Karpas-422 (cell line): ENCODE measurements around the gene SYP. TPM values are rescaled to one million over a fixed set of nuclear protein-coding genes. Genes with fewer than 3 reads are reported as not detected.

Source experiments
- DNase-seq: peaks from one replicate; pipeline ENCODE4 v3.0.0-alpha.2; 2015
- H2AFZ ChIP-seq: fragments of 200-600 bp; sonication (generic); 2 replicates; pipeline ENCODE4 v1.6.1; 2014; ENCODE audit warnings: antibody characterized with exemption, low read length, mixed read lengths
- H3K27ac ChIP-seq: fragments of 200-600 bp; sonication (generic); 2 replicates; pipeline ENCODE4 v1.5.1; 2014; ENCODE audit warnings: mild to moderate bottlenecking, low read length, moderate library complexity
- H3K27me3 ChIP-seq: fragments of 200-600 bp; sonication (generic); 2 replicates; pipeline ENCODE4 v1.6.1; 2014; ENCODE audit warnings: low read length, mixed read lengths
- H3K36me3 ChIP-seq: fragments of 200-600 bp; sonication (generic); 2 replicates; pipeline ENCODE4 v1.6.1; 2014; ENCODE audit warnings: low read length, mixed read lengths; ENCODE audit not compliant: insufficient read depth
- H3K4me1 ChIP-seq: fragments of 200-600 bp; sonication (generic); 2 replicates; pipeline ENCODE4 v1.6.1; 2014; ENCODE audit warnings: mild to moderate bottlenecking, low read length, mixed read lengths
- H3K4me2 ChIP-seq: fragments of 200-600 bp; sonication (generic); 2 replicates; pipeline ENCODE4 v1.6.1; 2014; ENCODE audit warnings: low read length, low read depth, mild to moderate bottlenecking; ENCODE audit not compliant: poor library complexity, severe bottlenecking
- H3K4me3 ChIP-seq: fragments of 200-600 bp; sonication (generic); 2 replicates; pipeline ENCODE4 v1.5.1; 2014; ENCODE audit warnings: mild to moderate bottlenecking, antibody characterized with exemption, low read length, mixed read lengths
- H3K79me2 ChIP-seq: fragments of 200-600 bp; sonication (generic); 2 replicates; pipeline ENCODE4 v1.6.1; 2014; ENCODE audit warnings: mild to moderate bottlenecking, low read length, mixed read lengths
- H3K9ac ChIP-seq: fragments of 200-600 bp; sonication (generic); 2 replicates; pipeline ENCODE4 v1.6.0; 2014; ENCODE audit warnings: low read length
- H3K9me2 ChIP-seq: fragments of 200-600 bp; sonication (generic), shearing (Covaris generic); replicated peaks from 2 replicates; pipeline ENCODE4 v1.6.0; 2014; ENCODE audit warnings: mild to moderate bottlenecking, low read length, moderate library complexity; ENCODE audit not compliant: insufficient read depth
- H3K9me3 ChIP-seq: fragments of 300-700, 200-600 bp; sonication (generic); 2 replicates; pipeline ENCODE4 v1.6.1; 2014; ENCODE audit warnings: low read length, mixed read lengths
- H4K20me1 ChIP-seq: fragments of 200-600 bp; sonication (generic); 2 replicates; pipeline ENCODE4 v1.6.1; 2014; ENCODE audit warnings: mild to moderate bottlenecking, antibody characterized with exemption, low read length, low read depth; ENCODE audit not compliant: insufficient read depth
- total RNA-seq: library from RNA; depleted of rRNA; stranded (reverse); fragments of >200 nt; shearing (Covaris generic); gene quantifications from 2 replicates; pipeline ENCODE4 v1.2.3, GENCODE V29; 2014; ENCODE audit warnings: low replicate concordance

SYP gene
- total RNA-seq, 1 experiment from 2014 or later, result 0.86 TPM

- Histone ChIP-seq H4K20me1 (no peaks in the 10 kb centered on the region; the same call in 1 of the 2 replicates), H3K27me3 (no peaks in the 10 kb centered on the region), H3K9me3 (no peaks in the 10 kb centered on the region), H3K79me2 (peaks cover 17% of the 10 kb centered on the region), H3K9ac (peak within 1 kb of the TSS; percentile 82), H3K4me2 (peak within 1 kb of the TSS; percentile 87), H3K4me1 (peaks cover 26% of the 10 kb centered on the region), H3K36me3 (peaks cover 3% of the 10 kb centered on the region; the same call in 1 of the 2 replicates), H3K9me2 (no peaks in the 10 kb centered on the region), H2AFZ (peak within 1 kb of the TSS; percentile 58; the same call in 1 of the 2 replicates), H3K4me3 (peak within 1 kb of the TSS; percentile 78), H3K27ac (peak within 1 kb of the TSS; percentile 58)
- DNase-seq, result peak; percentile 92
These were observed 13.6 kb downstream of the SYP start, which contains the start of gene PRICKLE3 for GRCh38 chrX:49186125-49187027. Gene PRICKLE3, minus strand, starts transcription at chrX:49186373. Its CDS starts 76 bp downstream, at chrX:49186297.

DNA sequence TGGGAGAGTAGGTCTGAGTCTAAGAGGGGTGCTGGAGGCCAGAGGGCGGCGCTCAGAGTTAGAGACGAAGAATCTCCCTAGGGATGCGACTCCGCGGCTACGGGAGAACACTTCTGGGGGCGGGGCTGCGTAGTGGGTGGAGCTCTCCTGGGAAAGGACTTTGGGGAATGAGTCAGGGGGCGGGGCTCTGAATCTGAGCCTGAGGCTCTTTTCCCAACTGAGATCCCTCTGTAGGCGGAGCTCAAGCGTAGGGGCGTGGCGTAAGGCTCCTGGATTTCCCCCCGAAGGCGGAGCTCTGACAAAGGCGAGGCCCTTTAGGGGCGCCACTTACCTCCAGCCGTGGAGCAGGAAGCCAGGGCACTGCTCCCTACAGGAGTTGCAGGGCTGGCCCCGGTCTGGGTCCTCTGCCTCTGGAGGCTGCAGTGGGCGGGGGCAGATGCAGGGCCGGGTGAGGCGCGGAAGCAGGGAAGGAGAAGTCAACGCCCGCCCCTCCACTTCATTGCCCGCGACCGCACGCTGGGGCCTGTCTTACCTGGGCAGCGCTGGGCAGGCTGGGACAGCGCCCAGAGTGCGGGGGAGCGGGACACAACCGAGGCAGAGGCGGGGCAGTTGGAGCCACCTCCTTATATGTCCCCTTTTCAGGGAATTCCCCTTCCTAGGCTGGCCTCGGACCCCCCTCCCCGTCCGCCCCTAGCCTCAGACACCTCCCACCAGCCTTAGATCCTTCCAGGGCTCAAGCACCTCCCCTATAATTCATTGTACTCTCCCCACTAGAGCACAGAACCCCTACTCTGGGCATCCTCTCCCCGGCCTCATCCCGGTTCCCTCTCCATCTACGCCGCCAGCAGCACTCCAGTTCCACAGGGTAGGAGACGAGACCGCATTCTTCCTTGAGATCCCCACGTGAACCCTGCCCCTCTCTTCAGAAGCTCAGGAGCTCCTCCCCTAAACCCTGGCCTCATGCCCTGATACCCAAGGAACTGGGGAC, 15.4 kb downstream of the SYP start:
- Histone ChIP-seq H3K4me3 (peak overlapping the region; percentile 78), H3K27ac (peak overlapping the region; percentile 58), H3K9me2 (no peaks in the 10 kb centered on the region), H3K36me3 (peaks cover 6% of the 10 kb centered on the region; the same call in 1 of the 2 replicates), H4K20me1 (no peaks in the 10 kb centered on the region; the same call in 1 of the 2 replicates), H3K79me2 (peaks cover 17% of the 10 kb centered on the region), H3K4me2 (peak overlapping the region; percentile 87), H3K27me3 (no peaks in the 10 kb centered on the region), H3K9me3 (no peaks in the 10 kb centered on the region), H3K9ac (peak overlapping the region; percentile 82), H2AFZ (no peak overlapping the region), H3K4me1 (peaks cover 22% of the 10 kb centered on the region)
- peak; percentile 73 for DNase-seq

- Histone ChIP-seq H3K36me3 (peaks cover 6% of the 10 kb centered on the region; the same call in 1 of the 2 replicates), H3K79me2 (peaks cover 17% of the 10 kb centered on the region), H3K4me2 (peak overlapping the region; percentile 87), H3K27ac (no peak overlapping the region), H4K20me1 (no peaks in the 10 kb centered on the region; the same call in 1 of the 2 replicates), H3K4me3 (no peak overlapping the region; the same call in 1 of the 2 replicates), H3K9ac (no peak overlapping the region), H2AFZ (no peak overlapping the region), H3K4me1 (peaks cover 17% of the 10 kb centered on the region), H3K9me2 (no peaks in the 10 kb centered on the region), H3K27me3 (no peaks in the 10 kb centered on the region), H3K9me3 (no peaks in the 10 kb centered on the region)
- DNase-seq, result no peak
These were observed 16.2 kb downstream of the SYP start for GRCh38 chrX:49183701-49184281.

GRCh38 chrX:49179358-49179757, 20.6 kb downstream of the SYP start:
- H3K36me3 ChIP-seq, result peaks cover 6% of the 10 kb centered on the region; the same call in 1 of the 2 replicates
- no peaks in the 10 kb centered on the region for H3K27me3 ChIP-seq
- no peak for DNase-seq
- H4K20me1 ChIP-seq, result no peaks in the 10 kb centered on the region
- H3K9me3 ChIP-seq, result no peaks in the 10 kb centered on the region
- no peaks in the 10 kb centered on the region for H3K9me2 ChIP-seq
- H3K4me3 ChIP-seq, result no peak overlapping the region
- H3K9ac ChIP-seq, result no peak overlapping the region
- H3K79me2 ChIP-seq, result peaks cover 4% of the 10 kb centered on the region; the same call in 1 of the 2 replicates
- H3K4me1 ChIP-seq, result peaks cover 9% of the 10 kb centered on the region
- no peak overlapping the region for H3K4me2 ChIP-seq
- no peak overlapping the region for H3K27ac ChIP-seq
- no peak overlapping the region for H2AFZ ChIP-seq

DNA sequence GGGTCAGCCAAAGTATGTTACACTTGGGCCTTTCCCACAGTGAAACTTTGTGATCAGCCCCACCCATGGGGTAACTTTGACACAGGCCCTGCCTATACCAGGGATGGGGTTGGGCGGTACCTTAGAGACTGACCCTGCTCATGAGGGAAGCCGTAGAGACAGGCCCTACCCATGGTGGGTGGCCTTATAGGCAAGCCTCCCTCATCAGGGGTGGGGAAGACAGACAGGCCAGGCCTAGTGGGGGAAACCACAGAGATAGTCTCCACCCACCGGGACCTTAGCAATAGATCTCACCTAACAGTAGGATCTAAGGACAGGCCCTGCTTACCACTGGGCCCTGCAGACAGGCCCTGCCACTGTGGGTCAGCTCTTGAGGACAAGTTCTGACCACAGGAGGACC, 21.5 kb downstream of the SYP start:
- Histone ChIP-seq H3K9me2 (no peaks in the 10 kb centered on the region), H3K9me3 (no peaks in the 10 kb centered on the region), H4K20me1 (no peaks in the 10 kb centered on the region), H3K36me3 (peaks cover 6% of the 10 kb centered on the region; the same call in 1 of the 2 replicates), H3K79me2 (no peaks in the 10 kb centered on the region), H3K4me1 (peaks cover 5% of the 10 kb centered on the region), H3K4me3 (no peak overlapping the region), H3K27me3 (no peaks in the 10 kb centered on the region), H2AFZ (no peak overlapping the region), H3K4me2 (no peak overlapping the region), H3K27ac (no peak overlapping the region), H3K9ac (no peak overlapping the region)
- peak; percentile 40 for DNase-seq

GRCh38 chrX:49177873-49178480, 22.0 kb downstream of the SYP start:
- no peaks in the 10 kb centered on the region for H3K79me2 ChIP-seq
- H3K4me3 ChIP-seq, result no peak overlapping the region
- peak; percentile 35 for DNase-seq
- H3K4me2 ChIP-seq, result no peak overlapping the region
- peaks cover 9% of the 10 kb centered on the region for H3K4me1 ChIP-seq
- H3K27me3 ChIP-seq, result no peaks in the 10 kb centered on the region
- no peaks in the 10 kb centered on the region for H4K20me1 ChIP-seq
- H3K27ac ChIP-seq, result no peak overlapping the region
- H3K9me2 ChIP-seq, result no peaks in the 10 kb centered on the region
- peaks cover 4% of the 10 kb centered on the region; the same call in 1 of the 2 replicates for H3K36me3 ChIP-seq
- no peaks in the 10 kb centered on the region for H3K9me3 ChIP-seq
- no peak overlapping the region for H2AFZ ChIP-seq
- no peak overlapping the region for H3K9ac ChIP-seq

- H4K20me1 ChIP-seq, result no peaks in the 10 kb centered on the region
- H3K9ac ChIP-seq, result no peak overlapping the region
- no peaks in the 10 kb centered on the region for H3K9me3 ChIP-seq
- no peak overlapping the region for H3K27ac ChIP-seq
- H3K79me2 ChIP-seq, result no peaks in the 10 kb centered on the region
- DNase-seq, result peak; percentile 51
- H3K36me3 ChIP-seq, result peaks cover 3% of the 10 kb centered on the region; the same call in 1 of the 2 replicates
- H2AFZ ChIP-seq, result no peak overlapping the region
- no peaks in the 10 kb centered on the region for H3K9me2 ChIP-seq
- no peak overlapping the region for H3K4me2 ChIP-seq
- no peak overlapping the region for H3K4me3 ChIP-seq
- no peaks in the 10 kb centered on the region for H3K27me3 ChIP-seq
- peaks cover 13% of the 10 kb centered on the region for H3K4me1 ChIP-seq
These were observed 22.6 kb downstream of the SYP start for GRCh38 chrX:49177338-49177833.
